Left hindlimb (tissue), 1 donor: ENCODE data around the gene CCT8L2.
"Not testable (repeated sequence)": the region's sequence is repeated elsewhere in the genome, so short reads cannot be mapped to it uniquely, and the experiment has no call there.

Source experiments
- DNase-seq: peaks from one replicate; pipeline ENCODE4 v3.0.0-alpha.2; 2018

The CCT8L2 gene, protein sequence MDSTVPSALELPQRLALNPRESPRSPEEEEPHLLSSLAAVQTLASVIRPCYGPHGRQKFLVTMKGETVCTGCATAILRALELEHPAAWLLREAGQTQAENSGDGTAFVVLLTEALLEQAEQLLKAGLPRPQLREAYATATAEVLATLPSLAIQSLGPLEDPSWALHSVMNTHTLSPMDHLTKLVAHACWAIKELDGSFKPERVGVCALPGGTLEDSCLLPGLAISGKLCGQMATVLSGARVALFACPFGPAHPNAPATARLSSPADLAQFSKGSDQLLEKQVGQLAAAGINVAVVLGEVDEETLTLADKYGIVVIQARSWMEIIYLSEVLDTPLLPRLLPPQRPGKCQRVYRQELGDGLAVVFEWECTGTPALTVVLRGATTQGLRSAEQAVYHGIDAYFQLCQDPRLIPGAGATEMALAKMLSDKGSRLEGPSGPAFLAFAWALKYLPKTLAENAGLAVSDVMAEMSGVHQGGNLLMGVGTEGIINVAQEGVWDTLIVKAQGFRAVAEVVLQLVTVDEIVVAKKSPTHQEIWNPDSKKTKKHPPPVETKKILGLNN

DNA sequence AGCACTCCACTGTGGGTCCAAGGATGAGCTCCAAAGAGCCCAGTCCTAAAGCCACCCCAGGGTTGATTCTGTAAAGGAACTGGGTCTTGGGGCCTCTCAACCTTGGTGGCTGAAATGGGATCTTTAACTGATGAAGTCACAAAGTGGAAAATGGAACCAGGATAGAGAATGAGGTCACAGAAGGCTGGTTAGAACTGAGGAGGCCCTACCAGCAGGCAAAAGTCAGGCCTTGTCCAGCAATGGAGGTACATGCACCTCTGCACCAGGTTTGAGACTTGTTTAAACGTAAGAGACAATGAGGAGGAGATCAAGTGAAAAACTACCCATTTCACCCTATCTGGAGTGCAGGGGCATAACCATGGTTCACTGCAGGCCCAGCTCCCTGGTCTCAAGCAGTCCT lies at the start of gene CCT8L2:
Gene CCT8L2 (minus strand): TSS at position 101 of the 400 bp plus-strand sequence. CDS start 260 bp downstream, outside the sequence.
- not testable (repeated sequence) for DNase-seq

DNA sequence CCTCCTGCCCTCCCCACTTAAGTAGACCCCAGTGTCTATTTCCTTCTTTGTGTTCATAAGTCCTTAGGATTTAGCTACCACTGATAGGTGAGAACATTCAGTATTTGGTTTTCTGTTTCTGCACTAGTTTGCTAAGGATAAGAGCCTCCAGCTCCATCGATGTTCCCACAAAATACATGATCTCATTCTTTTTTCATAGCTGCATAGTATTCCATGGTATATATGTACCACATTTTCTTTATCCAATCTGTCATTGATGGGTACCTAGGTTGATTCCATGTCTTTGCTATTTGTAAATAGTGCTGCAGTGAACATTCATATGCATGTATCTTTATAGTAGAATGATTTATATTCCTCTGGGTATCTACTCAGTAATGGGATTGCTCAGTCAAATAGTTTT lies 42.8 kb upstream of the CCT8L2 start:
- DNase-seq = not testable (repeated sequence)

DNA sequence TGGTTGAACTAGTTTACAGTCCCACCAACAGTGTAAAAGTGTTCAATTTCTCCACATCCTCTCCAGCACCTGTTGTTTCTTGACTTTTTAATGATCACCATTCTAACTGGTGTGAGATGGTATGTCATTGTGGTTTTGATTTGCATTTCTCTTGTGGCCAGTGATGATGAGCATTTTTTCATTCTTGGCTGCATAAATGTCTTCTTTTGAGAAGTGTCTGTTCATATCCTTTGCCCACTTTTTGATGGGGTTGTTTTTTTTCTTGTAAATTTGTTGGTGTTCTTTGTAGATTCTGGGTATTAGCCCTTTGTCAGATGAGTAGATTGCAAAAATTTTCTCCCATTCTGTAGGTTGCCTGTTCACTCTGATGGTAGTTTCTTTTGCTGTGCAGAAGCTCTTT lies 41.5 kb upstream of the CCT8L2 start:
- not testable (repeated sequence) for DNase-seq

DNA sequence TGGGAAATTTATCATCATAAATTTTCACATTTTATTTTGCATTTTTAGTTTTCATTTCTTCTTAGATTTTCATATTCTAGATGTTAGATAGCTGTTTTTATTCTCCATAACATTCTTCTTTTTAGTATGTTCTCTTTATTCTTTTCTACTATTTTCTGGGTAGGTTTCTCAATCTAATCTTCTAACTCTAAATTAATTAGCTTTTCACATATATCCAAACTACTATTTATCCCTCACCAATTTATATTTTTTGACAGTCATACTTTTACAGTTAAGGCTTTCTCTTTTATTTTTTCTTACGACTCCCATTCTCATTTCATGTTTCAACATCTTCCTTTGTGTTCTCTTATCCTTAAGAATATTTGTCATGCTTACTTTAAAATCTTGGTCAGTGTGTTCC lies 35.9 kb upstream of the CCT8L2 start:
- DNase-seq = not testable (repeated sequence)

DNA sequence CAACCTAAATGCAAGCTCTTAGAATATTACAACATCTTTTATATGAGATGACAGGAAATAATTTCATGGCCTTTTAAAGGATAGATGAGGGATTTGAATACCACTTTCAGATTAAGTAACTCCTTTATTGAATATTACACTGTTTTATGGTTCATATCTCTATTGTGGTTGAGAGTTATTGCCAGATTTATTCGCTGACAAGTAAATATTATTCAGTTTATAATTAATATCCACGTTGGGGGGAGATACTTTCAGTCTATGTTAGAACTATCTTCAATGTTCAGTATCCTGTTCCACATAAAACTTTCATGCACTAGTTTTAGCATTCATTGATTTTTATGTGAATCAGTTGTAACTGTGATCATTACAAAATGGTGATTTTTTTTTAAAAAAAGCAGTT lies 32.4 kb upstream of the CCT8L2 start:
- DNase-seq = not testable (repeated sequence)

DNA sequence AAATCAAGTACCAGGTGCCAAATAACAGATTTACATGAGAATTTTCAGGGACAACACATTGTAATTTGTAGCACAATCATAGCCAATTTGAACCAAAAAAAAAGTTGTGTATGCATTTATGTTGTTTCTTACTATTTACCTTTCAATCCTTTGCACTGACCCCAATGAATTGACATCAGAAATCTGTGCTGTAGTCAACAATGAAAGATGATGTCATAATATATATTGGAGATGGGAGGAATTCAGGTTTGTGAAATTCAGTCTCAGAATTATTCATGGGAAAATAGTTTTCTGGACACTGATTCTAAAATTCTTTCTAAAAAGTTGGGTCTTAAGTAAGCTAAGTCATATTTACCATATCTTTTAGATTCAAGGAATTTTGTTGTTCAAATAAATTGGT lies 31.0 kb upstream of the CCT8L2 start:
- DNase-seq = not testable (repeated sequence)

DNA sequence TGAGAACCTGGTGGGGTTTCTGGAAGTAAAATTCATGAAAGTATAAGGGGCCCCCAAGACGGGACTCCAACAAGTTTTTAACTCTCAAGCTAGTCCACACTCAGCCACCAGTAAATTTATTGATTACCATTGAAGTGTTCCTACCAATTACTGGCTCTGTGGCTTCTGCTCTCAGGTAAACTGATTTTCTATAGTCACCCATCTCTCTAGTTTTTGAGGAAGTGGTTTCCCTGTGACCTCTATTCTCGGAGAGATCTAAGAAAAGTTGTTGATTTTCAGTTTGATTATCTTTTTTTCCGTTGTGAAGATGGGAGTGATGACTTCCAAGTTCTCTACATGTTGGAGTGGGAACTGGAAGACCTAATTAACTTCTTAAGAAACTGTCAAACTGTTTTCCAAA lies 24.9 kb upstream of the CCT8L2 start:
- not testable (repeated sequence) for DNase-seq

DNA sequence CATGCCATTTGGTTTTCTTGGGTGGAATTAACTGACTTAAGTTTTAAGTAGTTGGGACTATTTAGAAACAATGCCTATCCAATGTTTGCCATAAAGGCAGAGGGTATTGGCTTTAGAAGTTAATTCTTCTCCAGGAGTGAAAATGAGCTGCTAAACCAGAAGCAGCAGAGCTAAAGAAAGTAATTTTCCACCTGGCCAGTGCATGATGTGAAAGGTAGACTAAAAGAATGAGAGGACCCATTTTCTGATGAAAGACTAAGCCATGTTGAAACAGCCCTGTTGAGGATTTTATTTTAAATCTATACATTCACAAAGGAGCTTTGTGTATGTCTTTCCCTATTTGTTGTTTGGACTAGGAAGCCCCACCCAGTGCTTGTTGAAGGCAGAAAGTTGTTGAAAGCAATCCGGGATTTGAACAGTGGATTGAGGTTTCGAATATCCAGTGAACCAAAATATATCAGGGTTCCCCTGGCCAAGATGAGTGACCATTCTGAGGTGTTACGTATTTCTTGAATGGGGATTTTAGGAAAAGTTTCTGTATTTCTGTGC lies 23.9 kb upstream of the CCT8L2 start:
- DNase-seq = not testable (repeated sequence)

DNA sequence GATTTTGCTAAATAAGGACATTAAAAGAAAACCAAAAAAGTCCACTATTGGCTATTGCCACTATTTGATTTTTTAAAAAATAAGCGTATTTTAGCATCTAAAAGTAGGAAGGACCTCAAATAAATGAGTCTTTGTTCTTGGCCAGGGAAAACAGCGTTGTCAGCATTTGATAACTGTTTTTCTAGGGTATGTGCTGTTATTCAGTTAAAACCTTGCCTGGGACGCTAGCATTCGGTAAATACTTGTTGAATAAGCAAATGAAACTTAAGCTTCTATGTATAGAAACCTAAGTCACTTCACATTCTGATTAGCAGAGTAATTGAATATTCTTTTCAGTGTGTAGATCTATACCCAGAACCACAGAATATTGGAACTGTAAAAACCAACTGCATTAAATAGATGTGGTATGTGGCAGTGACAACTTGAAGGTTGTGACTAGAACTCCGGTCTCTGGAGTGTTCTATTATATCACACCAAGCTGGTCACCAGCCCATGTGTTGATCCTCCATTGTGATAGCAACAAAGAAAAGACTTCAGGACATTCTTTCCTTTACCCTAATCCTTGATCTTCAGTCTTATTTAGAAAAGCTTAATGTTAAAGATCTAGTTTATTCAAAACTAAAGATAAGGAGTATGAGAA lies 23.1 kb upstream of the CCT8L2 start:
- not testable (repeated sequence) for DNase-seq

DNA sequence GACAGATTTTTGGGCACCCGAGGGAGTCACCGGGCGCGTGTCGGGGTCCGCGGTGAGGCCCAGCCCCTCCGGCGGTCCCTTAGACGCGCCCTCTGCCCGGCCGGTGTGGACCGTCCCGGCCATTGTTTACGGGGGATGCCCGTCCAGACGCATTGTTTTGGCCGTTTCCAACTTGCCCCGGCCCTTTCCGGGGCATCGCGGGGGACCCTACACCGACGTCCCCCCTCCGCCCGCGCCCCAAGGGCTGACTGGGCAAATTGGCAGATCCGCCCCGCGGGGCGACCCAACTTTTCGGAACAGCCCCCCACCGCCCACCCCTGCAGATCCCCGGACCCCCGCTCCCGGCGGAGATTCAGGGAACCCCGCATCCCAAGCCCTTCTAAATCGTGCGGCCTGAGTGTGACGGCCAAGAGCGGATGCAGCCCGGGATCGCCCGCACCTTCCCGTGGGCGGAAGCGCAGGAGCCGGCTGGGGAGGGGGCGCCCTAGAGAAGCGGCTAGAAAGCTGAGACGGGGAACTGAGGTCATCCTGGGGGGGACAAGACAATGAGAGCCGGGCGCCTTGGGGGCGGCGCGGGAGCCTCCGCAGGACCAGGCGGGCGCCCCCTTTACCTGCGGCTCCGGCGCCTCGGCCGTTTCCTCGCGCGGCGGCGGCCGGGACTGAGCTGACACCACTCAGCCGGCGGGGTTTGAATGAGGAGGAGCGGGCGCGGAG lies 17.1 kb upstream of the CCT8L2 start:
- no peak for DNase-seq

DNA sequence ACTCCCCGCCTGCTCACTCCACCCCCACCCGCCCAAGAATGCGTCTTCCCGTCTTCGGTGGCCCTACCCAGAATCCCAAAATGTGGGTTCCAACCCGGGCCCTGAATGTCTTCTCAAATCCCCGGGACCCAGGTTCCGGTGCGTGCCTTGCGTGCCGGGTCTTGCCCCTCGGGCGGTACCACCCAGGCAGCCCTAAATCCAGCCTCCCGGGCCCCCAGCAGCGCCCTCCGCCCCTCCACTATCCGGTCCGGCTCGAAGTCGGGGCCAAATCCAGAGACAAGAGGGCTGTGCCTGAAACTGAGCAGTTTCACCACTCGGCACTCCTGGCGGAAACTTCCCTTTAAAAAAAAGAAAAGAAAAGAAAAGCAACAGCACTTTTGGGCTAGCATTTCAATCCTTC lies 16.3 kb upstream of the CCT8L2 start:
- DNase-seq = no peak

DNA sequence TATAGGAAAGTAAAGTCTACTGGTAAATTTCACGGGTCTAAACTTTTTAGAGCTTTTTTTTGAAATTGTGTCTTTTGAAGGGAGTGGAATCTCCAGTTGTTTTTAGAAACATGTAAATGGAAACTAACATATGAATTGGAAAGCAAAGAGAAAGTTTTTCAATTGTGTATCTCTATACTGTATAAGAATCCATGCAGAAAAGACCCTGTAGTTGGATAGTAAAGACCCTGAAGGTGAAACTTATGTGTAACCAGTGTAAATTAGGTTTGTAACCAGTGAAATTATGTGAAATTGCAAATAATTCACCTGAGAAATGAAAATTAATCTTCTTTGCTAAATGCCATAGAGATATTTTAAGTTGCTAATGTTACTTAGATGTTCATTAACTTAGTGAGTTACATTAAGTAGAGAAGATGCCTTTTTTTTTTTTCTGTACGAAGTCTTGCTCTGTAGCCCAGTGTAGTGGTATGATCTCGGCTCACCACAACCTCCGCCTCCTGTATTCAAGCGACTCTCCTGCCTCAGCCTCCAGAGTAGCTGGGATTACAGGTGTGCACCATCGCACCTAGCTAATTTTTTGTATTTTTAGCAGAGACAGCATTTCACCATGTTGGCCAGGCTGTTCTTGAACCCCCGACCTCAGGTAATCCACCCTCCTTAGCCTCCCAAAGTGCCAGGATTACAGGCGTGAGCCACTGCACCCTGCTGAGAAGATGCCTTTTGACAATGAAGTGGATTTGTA lies 11.8 kb upstream of the CCT8L2 start:
- not testable (repeated sequence) for DNase-seq

DNA sequence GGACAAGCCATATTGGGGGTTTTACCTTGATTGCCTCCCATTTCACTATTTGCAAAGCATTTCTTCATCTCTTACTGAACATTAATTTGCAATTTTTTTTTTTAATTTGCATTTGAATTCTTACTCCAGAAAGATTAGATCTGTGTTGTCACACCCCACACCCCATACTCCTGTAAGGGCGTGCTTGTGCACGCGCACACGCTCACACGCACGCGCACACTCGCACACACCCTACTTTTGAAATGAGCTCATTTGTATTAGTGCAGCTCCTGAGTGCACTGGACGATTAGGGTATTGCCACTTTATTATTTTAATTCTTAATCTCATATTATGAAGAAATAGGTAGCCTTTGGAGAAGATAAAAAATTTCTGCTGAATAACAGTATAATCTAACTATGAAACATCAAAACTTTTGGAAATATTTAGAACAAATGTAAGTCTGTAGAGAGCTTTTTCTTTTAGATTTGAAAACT lies 11.2 kb upstream of the CCT8L2 start:
- not testable (repeated sequence) for DNase-seq

DNA sequence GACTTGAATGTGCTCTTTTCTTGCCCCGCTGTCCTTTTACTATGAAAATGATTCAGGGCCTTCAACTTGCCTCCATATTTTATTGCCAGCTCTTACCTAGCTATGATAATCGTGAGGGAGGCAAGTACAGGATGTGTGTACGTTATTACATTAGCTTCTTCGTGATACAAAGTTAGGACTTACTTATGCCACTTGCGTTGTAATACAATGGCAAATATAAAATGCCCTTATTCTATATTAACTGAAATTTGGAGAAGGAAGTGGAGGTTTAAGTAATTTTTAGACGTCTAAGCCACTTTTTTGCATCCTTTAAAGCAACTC lies 10.8 kb upstream of the CCT8L2 start:
- no peak for DNase-seq

DNA sequence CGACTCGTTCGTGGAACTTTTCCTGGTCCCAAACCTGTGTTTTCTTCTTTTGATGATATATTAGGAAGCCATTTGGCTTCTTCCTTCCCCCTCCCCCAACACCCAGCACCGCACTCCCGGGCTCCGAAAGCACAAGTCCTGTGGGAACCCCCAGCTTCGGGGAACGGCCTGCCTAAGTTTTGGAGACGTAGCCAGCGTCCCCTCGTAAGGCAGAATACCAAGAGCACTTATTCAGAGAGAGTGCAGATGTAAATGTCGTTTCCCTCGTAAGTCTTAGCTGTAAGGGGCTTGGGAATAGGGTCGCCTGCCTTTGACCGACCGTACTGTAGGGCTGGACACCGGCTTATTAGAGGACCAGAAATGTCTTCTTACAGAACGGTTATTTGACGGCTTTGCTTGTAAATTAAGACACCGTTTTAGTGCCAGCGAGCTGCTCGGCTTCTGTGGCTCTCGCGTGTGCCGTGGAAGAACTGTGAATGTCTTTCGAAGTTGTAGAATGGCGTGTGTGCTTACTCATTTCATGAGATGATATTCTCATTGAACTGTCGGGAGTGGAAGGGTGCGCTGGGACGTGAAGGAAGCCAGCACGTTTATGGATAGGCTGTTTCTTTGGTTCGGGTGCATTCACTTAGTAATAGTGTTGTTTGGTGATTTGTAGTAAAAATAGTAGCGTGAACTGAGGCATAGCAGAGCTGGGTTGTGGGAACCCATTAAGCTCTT lies 10.3 kb upstream of the CCT8L2 start:
- DNase-seq = not testable (repeated sequence)

DNA sequence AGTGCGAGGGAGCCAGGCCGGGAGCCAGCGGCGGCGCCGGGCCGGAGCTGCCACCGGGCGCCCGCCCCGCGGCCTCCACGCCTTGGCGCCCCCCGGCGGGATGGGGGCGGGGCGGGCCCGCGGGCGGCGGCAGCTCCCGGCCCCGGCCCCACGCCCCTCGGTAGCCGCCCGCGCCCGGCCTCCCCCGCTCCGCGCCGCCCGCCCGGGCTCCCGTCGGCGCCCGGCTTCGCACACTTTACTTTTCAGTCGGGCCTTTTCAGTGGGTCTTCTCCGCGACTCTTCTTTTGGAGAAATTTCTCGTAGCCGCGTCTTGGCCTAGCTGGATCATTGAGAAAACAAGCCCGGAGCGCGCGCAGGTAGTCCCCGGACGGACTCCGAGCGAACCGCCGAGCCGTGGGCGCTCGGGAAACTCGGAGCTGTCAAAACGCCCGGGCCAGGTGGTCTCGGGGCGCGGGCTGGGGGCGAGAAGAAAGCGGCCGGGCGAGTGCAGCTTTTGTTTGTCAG lies 9.7 kb upstream of the CCT8L2 start:
- not testable (repeated sequence) for DNase-seq

DNA sequence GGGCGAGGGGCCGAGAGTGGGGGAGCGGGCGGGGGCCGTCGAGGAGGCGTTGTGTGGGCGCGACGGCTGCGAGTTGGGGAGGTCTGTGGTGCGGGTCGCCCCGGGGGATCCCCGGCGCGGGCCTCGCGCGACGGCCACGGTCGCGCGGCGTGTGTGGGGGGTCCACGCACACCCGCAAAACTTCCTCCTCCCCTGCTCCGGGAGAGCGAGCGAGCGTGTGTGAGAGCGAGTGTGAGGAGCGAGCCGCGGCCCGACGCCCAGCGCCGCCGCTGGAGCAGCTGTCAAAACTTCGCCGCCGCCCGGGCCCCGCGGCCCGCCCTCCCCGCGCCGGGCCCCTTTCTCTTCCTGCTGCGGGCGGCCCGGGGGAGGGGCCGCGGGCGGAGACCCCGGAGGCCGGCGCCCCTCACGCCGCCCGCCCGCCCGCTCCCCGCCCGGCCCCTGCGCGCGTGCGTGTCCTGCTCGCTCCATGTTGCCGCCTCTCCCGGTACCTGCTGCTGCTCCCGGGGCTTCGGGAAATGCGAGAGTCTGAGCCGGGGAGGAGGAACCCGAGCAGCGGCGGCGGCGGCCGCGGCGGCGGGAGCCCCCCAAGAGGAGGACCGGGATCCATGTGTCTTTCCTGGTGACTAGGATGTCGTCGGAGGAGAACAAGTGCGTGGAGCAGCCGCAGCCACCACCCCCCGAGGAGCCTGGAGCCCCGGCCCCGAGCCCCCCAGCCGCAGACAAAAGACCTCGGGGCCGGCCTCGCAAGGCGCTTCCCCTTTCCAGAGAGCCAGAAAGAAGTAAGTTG lies 9.0 kb upstream of the CCT8L2 start:
- DNase-seq = no peak

DNA sequence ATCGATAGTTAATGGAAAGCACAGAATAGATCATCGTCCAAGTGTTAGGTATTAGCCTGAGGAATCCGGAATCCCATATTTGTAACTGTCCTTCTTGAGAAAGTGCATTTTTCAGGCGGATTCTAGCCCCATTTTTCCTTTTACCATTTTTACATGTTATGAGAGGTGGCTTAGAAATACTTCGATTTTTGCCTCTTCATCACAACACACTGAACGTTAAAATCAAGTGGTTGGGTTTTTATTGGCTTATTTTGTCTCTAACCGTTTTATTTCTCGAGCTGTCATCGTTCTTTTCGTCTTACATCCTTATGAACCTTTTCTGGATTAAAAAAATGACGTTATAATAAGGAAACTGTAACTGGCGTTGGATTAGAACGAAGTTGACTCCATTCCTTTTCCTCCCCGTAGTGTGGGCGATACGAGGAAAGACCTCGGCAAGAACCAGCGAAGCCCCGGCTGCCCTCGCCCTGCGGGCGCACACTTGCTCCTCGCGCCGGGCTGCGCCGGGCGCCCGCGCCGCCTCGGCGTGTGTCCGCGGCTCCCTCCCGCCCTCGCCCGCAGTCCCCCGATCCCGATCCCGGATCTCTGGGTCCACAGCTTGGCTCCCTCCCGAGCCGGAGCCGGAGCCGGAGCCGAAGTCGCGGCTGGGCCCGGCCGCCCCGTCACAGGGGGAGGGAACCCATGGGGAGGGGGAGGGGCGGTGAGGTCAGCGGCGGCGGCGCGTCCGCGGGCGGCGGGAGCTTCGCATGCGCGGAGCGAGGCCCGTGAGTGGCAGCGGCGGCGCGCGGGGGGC lies 8.2 kb upstream of the CCT8L2 start:
- not testable (repeated sequence) for DNase-seq

DNA sequence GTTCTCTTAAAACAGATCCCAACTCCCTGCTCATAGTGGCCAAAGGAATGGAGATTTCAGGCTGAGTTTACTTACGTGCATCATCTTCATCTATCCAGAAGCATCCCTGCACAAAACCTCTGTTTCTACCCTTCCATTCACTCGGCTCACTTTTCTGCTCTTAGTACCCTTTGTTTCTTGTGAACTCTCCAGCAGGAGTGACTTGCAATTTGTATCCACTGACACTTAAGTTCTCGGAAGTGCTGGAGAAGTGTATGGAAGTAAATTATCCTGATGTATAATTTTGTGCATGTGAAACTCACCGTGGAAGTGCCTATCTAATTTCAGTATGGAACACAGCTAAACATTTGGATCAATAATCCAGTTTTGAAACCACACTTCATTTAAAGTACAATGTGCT lies 7.0 kb upstream of the CCT8L2 start:
- DNase-seq = not testable (repeated sequence)

DNA sequence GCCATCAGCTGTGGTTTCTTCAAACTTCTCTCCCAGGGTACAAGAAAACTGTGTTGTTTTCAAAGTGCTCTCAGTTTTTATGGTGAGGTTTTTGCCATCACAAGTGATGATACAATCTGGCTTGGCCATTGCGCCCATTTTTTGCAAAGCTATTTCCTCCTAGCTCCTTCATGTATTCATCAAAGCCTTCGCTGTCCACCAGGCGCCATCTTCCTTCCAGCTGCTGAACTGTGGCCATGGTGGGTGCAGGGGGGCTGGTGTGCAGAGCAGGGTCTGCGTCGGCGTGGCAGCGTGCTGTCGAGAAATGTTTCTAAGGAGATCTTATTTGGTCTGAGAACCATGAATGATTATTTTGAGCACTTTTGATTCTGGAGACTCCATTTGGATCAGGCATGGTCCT lies 2.6 kb upstream of the CCT8L2 start:
- not testable (repeated sequence) for DNase-seq
